Measurements from ENCODE around the gene SEC24C.
A peak's percentile ranks its signal among the peaks of the same experiment; 100 is the strongest.

DNA sequence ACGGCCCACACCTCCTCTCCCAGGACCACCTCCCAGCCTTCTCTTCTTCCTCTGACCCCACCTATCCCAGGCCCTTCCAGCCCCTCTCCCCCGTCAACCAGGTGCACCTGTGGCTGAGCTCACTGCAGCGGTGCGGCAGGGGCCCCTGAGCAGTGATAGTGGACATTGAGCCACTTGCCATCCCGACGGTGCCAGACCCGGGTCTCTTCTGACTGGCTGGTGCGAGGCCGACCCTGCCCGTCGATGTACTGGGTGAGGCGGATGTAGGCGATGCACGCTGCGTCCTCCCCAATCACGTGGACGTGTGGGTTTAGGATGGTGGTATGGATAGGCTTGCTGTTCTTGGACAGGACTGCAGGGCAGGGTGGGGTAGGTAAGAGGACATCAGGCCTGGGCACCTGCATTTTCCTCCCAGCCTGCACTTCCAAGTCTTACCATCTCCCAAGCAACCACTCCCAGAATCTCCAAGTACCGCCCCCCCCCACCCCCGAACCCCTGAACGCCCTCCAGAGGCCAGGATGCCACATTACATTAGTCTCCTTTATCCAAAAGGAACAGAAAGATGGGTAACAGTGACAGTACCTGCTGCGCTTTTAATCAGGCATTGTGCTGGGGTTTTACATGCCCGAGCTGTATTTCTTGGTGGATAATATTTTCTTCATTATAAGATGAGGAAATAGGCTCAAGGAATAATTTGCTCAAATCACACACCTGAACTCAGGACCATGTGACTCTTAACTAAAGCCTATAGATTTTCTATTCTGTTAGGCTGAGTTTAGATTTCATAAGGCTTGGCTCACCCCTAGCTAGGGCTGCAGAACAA lies 70.9 kb downstream of the SEC24C start:
- TF ChIP-seq, protein P1, sequence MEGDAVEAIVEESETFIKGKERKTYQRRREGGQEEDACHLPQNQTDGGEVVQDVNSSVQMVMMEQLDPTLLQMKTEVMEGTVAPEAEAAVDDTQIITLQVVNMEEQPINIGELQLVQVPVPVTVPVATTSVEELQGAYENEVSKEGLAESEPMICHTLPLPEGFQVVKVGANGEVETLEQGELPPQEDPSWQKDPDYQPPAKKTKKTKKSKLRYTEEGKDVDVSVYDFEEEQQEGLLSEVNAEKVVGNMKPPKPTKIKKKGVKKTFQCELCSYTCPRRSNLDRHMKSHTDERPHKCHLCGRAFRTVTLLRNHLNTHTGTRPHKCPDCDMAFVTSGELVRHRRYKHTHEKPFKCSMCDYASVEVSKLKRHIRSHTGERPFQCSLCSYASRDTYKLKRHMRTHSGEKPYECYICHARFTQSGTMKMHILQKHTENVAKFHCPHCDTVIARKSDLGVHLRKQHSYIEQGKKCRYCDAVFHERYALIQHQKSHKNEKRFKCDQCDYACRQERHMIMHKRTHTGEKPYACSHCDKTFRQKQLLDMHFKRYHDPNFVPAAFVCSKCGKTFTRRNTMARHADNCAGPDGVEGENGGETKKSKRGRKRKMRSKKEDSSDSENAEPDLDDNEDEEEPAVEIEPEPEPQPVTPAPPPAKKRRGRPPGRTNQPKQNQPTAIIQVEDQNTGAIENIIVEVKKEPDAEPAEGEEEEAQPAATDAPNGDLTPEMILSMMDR (conservative IDR thresholded peaks at IDR 0.05): peak; percentile 60
- no peak for TF ChIP-seq ZFX (IDR thresholded peaks at IDR 0.05)

All from C4-2B (cell line).